Tibial nerve (tissue), 4 donors: ENCODE measurements around the gene REXO1. TPM values are rescaled to one million over a fixed set of nuclear protein-coding genes. Genes with fewer than 3 reads are reported as not detected.

ENCODE experiments used
- DNase-seq, 2 donors: peaks; one replicate each; pipeline ENCODE4 v3.0.0-alpha.2; 2019; ENCODE audit warnings: low spot score in 2 of 2
- H3K27ac ChIP-seq, 4 donors: fragments of 200-600 bp; sonication (generic) in 3 of 4; one replicate each; pipeline ENCODE4 v1.5.1; 2017 to 2019; ENCODE audit warnings: mild to moderate bottlenecking in 1 of 4
- H3K27me3 ChIP-seq, 2 donors: fragments of 200-600 bp; sonication (generic) in 1 of 2; one replicate each; pipeline versions ENCODE4 v1.5.1 to v1.6.0; 2017 to 2019
- H3K36me3 ChIP-seq, 3 donors: fragments of 200-600 bp; sonication (generic); one replicate each; pipeline ENCODE4 v1.5.1; 2018 to 2019
- H3K4me1 ChIP-seq, 4 donors: fragments of 200-600 bp; sonication (generic) in 3 of 4; one replicate each; pipeline ENCODE4 v1.5.1; 2017 to 2019
- H3K4me3 ChIP-seq, 4 donors: fragments of 200-600 bp; sonication (generic) in 3 of 4; one replicate each; pipeline ENCODE4 v1.5.1; 2017 to 2019; ENCODE audit warnings: mild to moderate bottlenecking in 1 of 4, moderate library complexity in 1 of 4
- H3K9me3 ChIP-seq, 4 donors: fragments of 200-600 bp; sonication (generic) in 3 of 4; one replicate each; pipeline ENCODE4 v1.5.1; 2017 to 2019
- EP300 ChIP-seq, 2 donors: sonication (generic); formaldehyde crosslinking; IDR thresholded peaks; one replicate each; pipeline ENCODE4 v1.6.1; 2017; ENCODE audit warnings: antibody characterized with exemption in 2 of 2, mild to moderate bottlenecking in 1 of 2
- POLR2A ChIP-seq, 2 donors: fragments of 450-650 bp; IDR thresholded peaks; one replicate each; pipeline ENCODE4 v1.6.1; 2017; ENCODE audit warnings: antibody characterized with exemption in 2 of 2, mild to moderate bottlenecking in 2 of 2, moderate library complexity in 2 of 2
- WGBS, 2 donors: methylation state at CpG; one replicate each; pipeline ENCODE4 v1.1.5; 2018; 5-methylcytosine and 5-hydroxymethylcytosine counted together
- total RNA-seq, 4 donors: library from RNA; depleted of rRNA; stranded (reverse); fragments of >200 nt; gene quantifications; one replicate each; pipeline ENCODE4 v1.1.0, GENCODE V29; 2016
- TF ChIP-seq, protein P1 (sequence below), 5 experiments: fragments of 200-600 bp in 3 of 5; fragments of 450-650 bp in 2 of 5; sonication (generic) in 3 of 5; IDR thresholded peaks; one replicate each; pipeline ENCODE4 v1.5.1; 2016 to 2019; ENCODE audit warnings: antibody characterized with exemption in 5 of 5, mild to moderate bottlenecking in 3 of 5, moderate library complexity in 2 of 5

Gene REXO1
- total RNA-seq, 4 donors from 2014 or later, result 17.9 to 87.3 (median 31.1) TPM

DNA sequence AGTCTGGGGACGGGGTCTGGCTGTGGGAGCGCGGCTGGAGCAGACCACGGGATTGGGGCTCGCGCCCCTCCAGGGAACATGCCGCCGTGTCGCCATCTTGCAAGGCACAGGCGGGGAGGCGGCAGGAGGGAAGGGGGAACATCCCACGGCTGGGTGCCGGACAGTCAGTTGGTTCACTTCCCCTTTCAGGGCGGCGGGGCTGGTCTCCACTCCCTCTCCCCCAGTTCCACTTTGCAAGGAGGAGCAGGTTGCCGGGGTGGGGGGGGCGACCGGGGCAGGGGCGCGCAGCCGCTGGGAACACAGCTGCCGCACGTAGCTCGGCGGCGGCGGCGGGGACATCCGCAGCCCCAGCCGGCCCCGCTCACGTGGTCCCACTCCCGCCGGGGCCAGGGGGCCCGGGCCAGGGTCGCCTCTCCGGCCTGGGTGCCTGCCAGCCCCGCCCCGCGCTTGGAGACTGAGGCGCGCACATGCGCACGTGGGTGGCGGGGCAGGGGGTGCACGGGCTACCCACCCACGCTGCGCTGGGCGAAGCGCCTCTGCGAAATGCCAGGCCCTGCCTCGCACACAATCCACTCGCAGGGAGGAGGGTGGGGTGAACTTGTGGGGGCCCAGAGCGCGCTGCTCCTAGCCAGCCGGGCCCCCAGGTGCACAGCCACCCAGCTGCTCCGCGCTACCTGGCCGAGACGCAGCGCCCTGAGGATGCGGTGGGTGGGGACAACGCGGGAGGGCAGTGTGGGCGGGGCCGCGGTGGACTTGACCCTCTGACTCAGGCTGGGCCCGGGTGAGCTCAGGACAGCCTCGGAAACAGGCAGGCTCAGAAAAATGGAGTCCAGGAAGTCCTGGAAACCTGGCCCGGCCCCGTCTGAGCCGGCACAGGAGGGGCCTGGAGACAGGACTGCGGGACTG lies 8.7 kb upstream of the REXO1 start:
- peak overlapping the region; percentile 26 to 58 (median 48) for H3K4me3 ChIP-seq
- H3K36me3 ChIP-seq, result peaks cover 0 to 6% (median 0%) of the 10 kb centered on the region in 3 donors
- peak overlapping the region; percentile 65 to 94 (median 88) for H3K27ac ChIP-seq
- peak; percentile 50 to 52 for DNase-seq
- H3K27me3 ChIP-seq, result peaks cover 0 to 5% of the 10 kb centered on the region in 2 donors
- peaks cover 0 to 100% (median 73%) of the 10 kb centered on the region in 4 donors for H3K4me1 ChIP-seq
- TF ChIP-seq EP300 (IDR thresholded peaks at IDR 0.05) (peak in 1 of 2 donors; percentile 42), POLR2A (IDR thresholded peaks at IDR 0.05) (no peak)
- WGBS, 2 donors, result 2 to 13% methylated on average over 23 to 57 of the region's 73 CpGs
- no peaks in the 10 kb centered on the region for H3K9me3 ChIP-seq

DNA sequence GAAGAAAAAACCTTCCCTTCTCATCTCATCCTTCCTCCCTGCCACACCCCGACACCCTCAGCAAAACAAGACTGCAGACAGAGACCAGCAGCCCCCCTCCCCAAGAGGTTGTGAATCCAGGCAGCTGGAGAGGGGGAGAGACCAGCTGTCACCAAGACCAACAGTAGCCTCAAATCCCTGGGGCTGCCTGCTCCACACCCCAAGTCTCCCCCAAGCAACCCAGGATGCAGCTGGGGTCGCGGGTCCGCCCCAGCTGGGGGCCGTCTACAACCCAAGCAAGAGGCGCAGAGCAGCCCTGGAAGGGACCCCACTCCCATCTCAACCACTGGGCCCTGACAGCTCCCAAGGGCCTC lies 8.0 kb upstream of the REXO1 start:
- TF ChIP-seq POLR2A (IDR thresholded peaks at IDR 0.05) (no peak), EP300 (IDR thresholded peaks at IDR 0.05) (no peak)
- TF ChIP-seq, protein P1, sequence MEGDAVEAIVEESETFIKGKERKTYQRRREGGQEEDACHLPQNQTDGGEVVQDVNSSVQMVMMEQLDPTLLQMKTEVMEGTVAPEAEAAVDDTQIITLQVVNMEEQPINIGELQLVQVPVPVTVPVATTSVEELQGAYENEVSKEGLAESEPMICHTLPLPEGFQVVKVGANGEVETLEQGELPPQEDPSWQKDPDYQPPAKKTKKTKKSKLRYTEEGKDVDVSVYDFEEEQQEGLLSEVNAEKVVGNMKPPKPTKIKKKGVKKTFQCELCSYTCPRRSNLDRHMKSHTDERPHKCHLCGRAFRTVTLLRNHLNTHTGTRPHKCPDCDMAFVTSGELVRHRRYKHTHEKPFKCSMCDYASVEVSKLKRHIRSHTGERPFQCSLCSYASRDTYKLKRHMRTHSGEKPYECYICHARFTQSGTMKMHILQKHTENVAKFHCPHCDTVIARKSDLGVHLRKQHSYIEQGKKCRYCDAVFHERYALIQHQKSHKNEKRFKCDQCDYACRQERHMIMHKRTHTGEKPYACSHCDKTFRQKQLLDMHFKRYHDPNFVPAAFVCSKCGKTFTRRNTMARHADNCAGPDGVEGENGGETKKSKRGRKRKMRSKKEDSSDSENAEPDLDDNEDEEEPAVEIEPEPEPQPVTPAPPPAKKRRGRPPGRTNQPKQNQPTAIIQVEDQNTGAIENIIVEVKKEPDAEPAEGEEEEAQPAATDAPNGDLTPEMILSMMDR (IDR thresholded peaks at IDR 0.05), result no peak
- Histone ChIP-seq H3K27me3 (peaks cover 0 to 5% of the 10 kb centered on the region in 2 donors), H3K36me3 (peaks cover 0 to 6% (median 0%) of the 10 kb centered on the region in 3 donors), H3K9me3 (no peaks in the 10 kb centered on the region), H3K27ac (peak overlapping the region; percentile 65 to 94 (median 88)), H3K4me3 (peak overlapping the region; percentile 26 to 58 (median 42)), H3K4me1 (peaks cover 0 to 100% (median 69%) of the 10 kb centered on the region in 4 donors)
- no peak for DNase-seq
- 59 to 63% methylated on average over 4 to 6 of the region's 6 CpGs for WGBS, 2 donors

DNA sequence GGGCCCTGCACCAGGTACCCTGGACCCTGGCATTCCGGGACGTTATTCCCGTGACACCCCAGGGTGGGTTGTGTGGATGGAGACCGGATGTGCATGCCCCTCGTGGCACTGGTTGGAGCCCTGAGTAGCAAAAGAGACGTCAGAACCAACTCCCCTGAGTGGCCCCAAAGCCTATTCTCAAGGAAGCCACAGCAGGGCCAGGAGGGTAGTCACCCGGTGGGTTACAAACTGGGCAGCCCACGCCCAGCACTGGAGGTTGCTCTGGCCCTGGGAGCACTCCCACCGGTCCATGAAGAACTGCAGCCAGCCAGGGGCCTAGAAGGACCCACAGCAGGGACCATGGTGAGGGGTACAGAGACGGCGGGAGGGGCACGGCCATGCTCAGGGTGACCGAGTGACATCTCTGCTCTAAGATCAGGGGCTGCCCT lies 7.6 kb upstream of the REXO1 start:
- peaks cover 0 to 98% (median 64%) of the 10 kb centered on the region in 4 donors for H3K4me1 ChIP-seq
- WGBS, 2 donors, result 26 to 30% methylated on average over 8 to 13 of the region's 13 CpGs
- H3K36me3 ChIP-seq, result peaks cover 0 to 6% (median 0%) of the 10 kb centered on the region in 3 donors
- peak overlapping the region; percentile 65 to 94 (median 88) for H3K27ac ChIP-seq
- DNase-seq, result no peak
- no peaks in the 10 kb centered on the region for H3K9me3 ChIP-seq
- TF ChIP-seq, protein P1 (IDR thresholded peaks at IDR 0.05), result no peak
- TF ChIP-seq POLR2A (IDR thresholded peaks at IDR 0.05), result no peak
- no peak for TF ChIP-seq EP300 (IDR thresholded peaks at IDR 0.05)
- peak overlapping the region; percentile 11 to 58 (median 42) for H3K4me3 ChIP-seq
- peaks cover 0 to 5% of the 10 kb centered on the region in 2 donors for H3K27me3 ChIP-seq

DNA sequence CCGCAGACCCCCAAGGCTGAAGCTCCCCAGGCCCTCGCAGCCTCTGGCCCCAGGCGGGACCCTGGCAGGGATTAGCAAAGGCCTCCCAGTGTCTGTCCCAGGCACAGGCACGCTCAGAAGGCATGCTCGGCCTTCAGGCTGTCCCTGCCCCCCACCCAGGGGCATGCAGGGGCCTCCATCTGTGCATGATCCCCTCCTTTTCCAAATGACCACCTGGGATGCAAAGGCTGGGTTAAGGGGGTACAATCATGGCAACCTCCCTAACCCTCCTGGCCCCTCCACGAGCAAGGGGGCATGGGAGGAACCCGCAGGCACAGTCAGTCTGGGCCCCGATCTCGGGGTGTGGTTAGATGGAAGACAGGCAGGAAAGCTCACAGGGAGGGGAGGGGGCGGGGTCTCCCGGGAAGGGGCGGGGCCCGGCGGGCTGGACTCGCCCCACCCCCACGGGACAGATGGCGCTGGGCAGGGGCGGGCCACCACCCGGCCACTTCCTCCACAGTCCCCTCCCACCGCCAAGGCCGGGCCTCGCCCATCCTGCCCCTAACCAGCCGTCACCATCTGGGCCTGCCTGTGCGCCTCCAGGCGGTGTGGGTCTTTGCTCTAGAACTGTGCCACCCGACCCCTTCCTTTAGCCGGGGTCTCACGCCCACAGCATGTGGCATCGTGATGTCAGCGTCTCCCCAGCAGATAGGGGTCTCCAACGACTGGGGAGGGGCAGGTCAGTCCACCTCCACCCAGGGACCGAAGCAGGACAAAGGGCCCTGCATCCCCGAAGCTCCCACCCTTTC lies 7.0 kb upstream of the REXO1 start:
- H3K27me3 ChIP-seq, result peaks cover 0 to 5% of the 10 kb centered on the region in 2 donors
- 5 to 30% methylated on average over 19 to 28 of the region's 33 CpGs for WGBS, 2 donors
- DNase-seq, result peak; percentile 72 to 78
- peaks cover 0 to 91% (median 58%) of the 10 kb centered on the region in 4 donors for H3K4me1 ChIP-seq
- no peaks in the 10 kb centered on the region for H3K9me3 ChIP-seq
- H3K27ac ChIP-seq, result peak overlapping the region; percentile 65 to 94 (median 91)
- H3K36me3 ChIP-seq, result peaks cover 0 to 6% (median 0%) of the 10 kb centered on the region in 3 donors
- H3K4me3 ChIP-seq, result peak overlapping the region; percentile 11 to 58 (median 42)
- TF ChIP-seq, protein P1 (IDR thresholded peaks at IDR 0.05), result peak in 1 of 5 experiments; percentile 9
- TF ChIP-seq POLR2A (IDR thresholded peaks at IDR 0.05) (peak; percentile 22 to 74), EP300 (IDR thresholded peaks at IDR 0.05) (peak; percentile 36 to 87)

DNA sequence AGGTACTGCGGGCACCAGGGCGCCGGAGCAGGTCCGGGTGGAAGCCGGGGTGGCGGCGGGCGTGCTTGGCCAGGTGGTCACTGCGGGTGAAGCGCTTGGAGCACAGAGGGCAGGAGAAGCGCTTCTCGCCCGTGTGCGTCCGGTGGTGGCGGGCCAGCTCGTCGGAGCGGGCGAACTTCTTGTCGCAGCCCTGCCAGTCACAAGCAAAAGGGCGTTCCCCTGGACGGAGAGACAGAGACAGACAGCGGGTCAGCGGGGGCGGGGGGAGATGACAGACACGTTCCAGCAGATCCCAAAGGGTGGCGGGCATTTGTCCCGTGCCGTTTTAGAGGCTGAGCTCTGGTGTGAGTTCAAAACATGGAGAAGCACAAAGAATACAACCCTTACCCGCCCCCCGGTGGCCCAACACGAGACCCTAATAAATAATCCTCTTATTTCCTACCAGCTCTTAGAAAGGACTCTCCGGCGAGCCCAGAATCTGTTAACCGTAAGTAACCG lies 6.3 kb upstream of the REXO1 start:
- H3K27ac ChIP-seq, result peak overlapping the region; percentile 9 to 94 (median 91)
- 71 to 76% methylated on average over 31 to 37 of the region's 37 CpGs for WGBS, 2 donors

More for the DNA sequence above, 6.3 kb upstream of the REXO1 start:
- TF ChIP-seq POLR2A (IDR thresholded peaks at IDR 0.05) (no peak), EP300 (IDR thresholded peaks at IDR 0.05) (no peak)
- TF ChIP-seq, protein P1 (IDR thresholded peaks at IDR 0.05), result no peak
- H3K27me3 ChIP-seq, result peaks cover 0 to 5% of the 10 kb centered on the region in 2 donors
- peaks cover 0 to 85% (median 51%) of the 10 kb centered on the region in 4 donors for H3K4me1 ChIP-seq
- no peaks in the 10 kb centered on the region for H3K9me3 ChIP-seq
- peak overlapping the region in 1 of 4 donors; percentile 18 for H3K4me3 ChIP-seq
- no peak for DNase-seq
- peaks cover 0 to 6% (median 0%) of the 10 kb centered on the region in 3 donors for H3K36me3 ChIP-seq
